Activated T-helper 1 cell treated with anti-CD3 and anti-CD28 coated beads, Interleukin-2, amount 50 U/mL, for 16 hours (primary cell): ENCODE results near the gene ATP5PD.
A peak's percentile ranks its signal among the peaks of the same experiment; 100 is the strongest.
"Not testable (repeated sequence)": the region's sequence is repeated elsewhere in the genome, so short reads cannot be mapped to it uniquely, and the experiment has no call there.

Experiments used
- DNase-seq, 2 donors: peaks; one replicate each; pipeline ENCODE4 v3.0.0-alpha.2; 2020; ENCODE audit warnings: low read depth in 1 of 2, low spot score in 1 of 2

ATP5PD gene

DNA sequence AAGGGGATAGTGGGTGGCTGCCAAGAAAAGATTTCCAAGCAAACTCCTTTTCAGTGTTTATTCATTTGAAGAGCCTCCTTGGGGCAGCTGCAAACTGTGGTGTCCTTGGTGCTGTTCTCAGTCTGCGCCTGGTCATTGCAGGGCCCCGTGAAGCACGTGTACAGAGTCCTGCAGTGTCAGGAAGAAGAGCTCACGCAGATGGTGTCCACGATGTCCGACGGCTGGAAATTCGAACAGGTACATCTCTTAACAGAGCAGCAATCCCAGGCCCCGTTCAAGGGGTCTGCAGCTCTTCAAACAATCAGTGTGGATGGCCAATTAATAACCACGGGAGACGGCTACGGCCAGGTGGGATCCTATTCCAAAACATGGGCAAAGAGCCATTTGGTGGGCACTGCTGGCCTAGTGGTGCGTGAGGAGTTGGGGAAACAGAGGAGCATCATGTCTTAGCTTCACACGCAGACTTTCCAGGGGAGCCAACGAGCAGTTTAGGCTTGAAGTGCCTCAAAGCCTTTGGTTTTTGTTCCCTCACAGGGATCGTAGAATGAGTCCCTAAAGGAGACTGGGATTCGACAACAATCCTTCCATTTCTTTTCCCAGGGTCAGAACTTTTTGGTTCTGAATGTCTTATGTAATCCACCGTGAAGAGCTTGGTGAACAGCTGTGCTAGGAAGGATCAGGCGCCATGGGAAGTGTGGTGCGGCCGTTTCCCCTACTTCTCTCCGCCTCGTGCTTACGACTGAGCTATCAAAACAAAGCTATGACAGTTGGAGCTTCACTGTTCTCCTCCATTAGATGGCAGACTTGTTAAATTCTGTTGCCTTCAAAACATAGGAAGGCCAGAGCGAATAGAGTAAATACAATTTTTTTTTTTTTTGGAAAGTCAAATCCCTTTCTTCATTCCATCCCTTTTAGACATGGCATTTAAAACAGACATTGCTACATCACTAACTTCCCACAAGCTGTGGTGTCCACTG is 12.9 kb upstream of the ATP5PD start:
- DNase-seq, result no peak

DNA sequence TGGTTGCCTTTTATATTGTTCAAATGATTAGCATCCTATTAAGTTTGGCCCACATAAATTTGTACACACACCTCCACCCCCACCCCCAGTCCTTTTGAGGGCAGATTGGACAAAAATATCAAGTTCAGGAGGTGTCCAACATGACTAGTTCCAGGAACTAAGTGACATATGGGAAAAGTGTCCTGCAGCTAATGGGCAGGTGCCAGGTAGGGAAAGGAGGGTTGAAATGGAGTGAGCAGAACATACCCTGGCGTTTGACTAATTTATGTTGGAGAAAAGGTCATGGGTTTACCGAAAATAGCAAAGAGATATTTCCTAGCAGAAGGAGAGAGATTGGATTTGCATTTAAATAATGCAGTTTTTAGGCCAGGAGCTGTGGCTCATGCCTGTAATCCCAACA is 5.2 kb upstream of the ATP5PD start:
- DNase-seq, result no peak

DNA sequence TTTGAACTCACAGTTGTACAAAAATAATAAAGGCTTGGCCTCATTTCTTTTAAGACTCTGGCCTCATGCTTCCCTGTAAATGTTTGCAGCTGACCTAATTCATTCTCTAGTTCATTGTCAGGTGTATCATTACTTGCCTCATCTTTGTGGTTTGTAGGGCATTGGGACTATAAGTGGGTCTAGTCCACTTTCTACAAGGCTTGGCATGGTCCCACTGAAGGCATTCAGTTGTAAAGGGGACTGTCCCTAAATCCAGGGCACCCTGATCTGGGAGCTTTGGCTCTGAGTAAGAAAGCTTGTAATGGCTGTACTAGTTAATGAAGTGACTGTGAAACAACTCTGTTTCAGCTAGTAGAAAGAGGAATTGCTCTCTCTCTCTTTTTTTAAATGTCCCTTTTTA is 2.9 kb upstream of the ATP5PD start:
- no peak for DNase-seq

DNA sequence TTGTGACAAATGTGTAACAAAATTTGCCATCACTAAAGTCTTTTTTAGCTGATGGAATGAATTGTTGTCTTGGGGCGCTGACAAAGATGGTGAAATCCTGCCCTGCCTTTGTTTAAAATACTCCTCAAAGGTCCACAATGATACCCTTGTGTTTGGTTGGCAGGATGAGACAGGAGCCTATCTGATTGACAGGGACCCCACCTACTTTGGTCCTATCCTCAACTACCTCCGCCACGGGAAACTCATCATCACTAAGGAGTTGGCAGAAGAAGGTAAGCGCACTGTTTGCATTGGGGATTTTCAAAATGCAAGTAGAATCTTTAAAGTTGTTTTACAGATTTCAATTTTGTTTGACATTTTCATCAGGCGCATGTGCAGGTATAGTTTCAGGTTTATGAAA is 2.3 kb upstream of the ATP5PD start:
- no peak for DNase-seq

DNA sequence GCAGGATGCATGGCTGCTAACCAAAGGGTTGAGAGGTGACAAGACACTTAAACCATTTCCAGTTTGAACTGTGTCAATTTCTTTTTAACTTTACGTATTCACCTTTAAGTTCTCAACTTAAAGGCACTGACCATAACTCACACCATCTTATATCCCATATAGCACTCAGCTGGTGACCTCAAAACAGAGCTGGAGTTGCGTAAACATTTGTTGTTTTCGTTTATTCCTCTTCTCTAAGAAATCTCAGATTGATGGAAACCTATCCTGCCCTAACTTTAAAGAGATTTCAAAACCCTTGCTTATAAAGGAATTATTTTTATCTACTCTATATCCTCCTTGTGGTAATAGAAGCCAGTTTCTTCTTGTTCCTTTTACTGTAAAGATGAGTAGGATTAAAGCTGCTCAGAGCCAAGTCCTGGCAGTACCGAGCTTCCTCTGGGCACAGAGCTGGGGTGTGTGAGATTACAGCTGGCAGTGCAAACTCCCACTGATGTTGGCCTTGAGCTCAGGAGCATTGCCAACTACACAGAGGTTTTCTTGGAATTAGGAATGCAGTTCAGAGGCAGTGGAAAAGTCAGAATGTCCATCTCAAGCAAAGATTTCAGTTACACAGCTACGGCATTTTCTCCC is 1.6 kb upstream of the ATP5PD start:
- DNase-seq, result no peak

DNA sequence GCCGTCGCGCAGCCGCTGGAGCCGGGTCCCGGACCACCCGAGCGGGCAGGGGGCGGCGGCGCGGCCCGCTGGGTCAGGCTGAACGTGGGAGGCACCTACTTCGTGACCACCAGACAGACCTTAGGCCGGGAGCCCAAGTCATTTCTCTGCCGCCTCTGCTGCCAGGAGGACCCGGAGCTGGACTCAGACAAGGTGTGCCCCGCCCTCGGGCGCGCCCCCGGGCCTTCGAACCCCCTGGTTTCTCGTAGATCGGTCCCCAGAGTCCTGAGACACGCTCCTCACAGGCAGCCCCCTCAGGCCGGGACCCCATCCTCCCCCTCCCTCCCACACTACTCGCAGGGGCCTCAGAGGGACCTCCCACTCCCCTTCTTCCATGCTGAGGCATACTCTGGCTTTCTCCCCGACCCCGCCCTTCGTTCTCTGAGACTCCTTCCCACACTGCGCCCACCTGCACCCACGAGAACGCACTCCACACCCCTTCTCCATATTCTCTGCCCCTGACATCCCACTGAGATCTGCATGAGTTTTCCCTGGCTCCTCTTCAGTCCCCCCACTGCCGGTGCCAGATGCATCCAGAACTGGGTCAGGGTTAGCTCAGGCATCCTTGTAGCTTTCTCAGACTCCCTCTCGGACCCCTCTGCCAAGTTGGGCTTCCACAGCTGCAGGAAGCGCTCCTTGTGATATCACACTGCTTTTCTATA is 779 bp upstream of the ATP5PD start:
- DNase-seq, result no peak

DNA sequence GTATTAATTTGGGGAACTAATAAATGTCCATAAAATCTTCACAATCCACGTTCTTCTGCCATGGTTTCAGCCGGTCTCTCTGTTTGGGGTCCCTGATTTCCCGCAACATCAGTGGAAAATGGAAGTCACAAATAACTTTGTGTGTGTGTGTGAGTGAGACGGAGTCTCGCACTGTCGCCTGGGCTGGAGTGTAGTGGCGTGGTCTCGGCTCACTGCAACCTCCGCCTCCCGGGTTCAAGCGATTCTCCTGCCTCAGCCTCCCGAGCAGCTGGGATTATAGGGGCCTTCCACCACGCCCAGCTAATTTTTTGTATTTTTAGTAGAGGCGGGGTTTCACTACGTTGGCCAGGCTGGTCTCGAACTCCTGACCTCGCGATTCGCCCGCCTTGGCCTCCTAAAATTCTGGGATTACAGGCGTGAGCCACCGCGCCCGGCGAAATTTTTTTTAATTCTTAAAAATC is 793 bp downstream of the ATP5PD start:
- DNase-seq, result not testable (repeated sequence)

DNA sequence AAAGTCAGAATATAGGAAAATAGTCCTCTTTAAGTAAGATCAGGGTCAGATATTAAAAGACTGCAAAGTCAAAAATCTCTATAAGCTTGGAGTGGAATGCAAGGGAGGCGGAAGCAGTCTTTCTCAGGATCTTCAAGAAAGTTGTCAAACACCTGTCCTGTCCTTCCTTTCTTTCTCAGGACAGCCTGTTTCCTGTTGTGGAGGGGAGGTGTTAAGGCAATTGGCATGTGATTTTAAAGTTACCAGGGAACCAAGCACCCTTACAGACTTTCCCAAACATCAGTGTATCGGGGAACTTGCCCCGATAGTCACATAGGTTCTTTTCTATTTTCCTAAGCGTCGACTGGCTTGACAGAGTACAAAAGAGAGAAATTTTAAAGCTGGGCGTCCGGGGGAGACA is 2.1 kb downstream of the ATP5PD start:
- no peak for DNase-seq

DNA sequence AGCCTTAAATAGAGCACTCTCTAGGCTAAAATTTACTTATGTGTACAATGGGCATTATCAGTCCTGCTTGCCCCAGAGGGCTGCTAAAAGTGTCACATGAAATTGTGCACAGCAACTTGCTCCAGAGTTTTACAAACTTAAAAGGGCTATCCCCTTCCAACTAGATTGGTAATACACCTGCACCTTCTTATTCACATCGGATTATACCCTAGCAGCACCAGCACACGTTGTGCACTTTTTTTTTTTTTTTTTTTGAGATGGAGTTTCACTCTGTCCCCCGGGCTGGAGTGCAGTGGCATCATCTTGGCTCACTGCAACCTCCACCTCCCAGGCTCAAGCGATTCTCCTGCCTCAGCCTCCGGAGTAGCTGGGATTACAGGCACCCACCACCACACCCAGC is 3.0 kb downstream of the ATP5PD start:
- DNase-seq, result not testable (repeated sequence)

DNA sequence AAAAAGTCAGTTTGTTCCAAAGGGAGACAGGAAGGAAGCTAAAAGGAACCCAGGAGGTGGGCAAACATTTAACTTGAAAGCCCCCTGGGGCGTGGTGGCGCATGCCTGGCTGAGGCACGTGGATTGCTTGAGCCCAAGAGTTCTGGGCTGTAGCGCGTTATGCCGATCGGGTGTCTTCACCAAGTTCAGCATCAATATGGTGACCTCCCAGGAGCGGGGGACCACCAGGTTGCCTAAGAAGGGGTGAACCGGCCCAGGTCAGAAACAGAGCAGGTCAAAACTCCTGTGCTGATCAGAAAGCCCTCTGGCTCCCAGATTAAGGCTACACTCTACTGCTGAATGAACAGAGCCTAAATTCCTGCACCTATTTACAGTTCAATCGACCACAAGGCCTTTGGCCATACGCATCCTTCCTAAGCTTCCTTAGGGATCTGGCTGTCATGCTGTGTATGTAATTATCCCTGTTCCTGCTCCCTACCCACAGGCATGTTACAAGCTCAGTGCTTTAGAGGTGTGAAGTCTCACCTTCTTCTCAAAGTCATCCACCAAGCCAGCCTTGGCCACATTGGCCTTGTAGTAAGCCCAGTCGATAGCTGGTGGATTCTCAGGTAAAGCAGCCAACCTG is 5.0 kb downstream of the ATP5PD start:
- no peak for DNase-seq

DNA sequence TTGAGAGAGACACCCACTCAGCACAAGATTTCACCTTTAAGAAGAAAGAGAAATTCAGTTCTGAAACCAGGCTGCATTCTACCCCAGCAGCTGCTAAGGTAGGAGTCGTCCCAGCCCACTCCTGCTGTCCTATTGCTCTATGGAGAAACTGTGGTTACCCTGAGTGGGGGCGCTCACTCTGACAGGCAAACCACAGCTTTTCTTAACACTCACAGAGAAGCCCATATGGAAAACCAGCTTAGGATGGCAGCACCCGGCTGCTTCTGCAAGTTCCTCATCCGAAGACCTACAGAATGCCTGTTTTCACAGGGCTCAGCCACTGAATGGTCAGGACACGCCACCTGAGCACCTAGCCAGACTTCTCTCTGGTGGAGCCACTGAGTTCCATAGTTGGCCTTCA is 7.5 kb downstream of the ATP5PD start:
- DNase-seq, result no peak

DNA sequence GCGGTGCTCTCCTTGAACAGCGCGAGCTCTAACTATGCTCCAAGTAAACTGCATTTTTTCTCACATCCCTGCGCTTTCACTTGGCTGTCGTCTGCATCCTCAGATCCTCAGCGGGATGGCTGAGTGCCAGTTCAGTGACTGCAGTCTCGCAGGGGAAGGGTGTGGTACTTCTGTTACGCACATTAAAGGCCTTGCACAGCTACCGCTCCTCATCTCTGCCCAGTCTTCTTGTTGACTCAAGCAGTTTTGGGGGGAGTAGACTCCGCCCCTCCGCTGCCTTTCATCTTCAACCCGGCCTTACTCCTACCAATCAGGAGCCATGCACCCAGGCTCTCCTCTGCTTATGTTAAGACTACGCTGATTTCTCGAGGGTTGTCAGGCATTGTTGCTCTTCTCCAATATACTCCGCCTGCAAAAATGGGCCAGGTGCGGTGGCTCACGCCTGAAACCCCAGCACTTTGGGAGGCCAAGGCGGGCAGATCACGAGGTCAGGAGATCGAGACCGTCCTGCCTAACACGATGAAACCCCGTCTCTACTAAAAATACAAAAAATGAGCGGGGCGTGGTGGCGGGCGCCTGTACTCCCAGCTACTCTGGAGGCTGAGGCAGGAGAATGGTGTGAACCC is 10.0 kb downstream of the ATP5PD start:
- peak; percentile 68 to 84 for DNase-seq

DNA sequence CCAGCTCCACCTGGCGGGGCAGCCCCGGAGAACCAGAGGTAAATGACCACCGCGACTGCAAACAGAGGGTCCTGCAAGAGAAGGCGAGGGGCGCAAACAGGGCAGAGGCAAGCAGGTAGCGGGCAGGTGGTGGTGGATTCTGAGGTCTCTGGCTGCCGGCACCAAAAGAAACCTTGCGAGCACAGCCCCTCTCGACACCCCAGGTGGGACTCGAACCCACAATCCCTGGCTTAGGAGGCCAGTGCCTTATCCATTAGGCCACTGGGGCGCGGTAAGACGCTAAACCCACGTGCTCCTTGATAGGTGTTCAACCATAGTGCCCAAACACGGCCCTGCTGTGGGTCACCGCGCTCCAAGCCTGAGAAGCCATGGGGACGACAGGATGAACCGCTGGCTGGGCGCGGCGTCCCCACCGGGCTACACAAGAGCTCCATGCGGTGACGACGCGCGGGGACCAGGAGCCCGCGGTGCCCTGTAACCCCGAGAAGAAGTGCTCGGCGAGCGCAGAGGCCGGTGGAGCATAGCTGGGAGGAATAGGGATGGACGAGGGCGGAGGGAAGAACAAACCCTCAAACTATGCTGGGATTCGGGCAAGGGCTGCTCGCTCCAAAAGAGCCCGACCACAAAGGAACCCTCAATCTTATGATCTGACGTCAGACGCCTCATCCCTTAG is 12.4 kb downstream of the ATP5PD start:
- DNase-seq, result peak; percentile 50 to 73

DNA sequence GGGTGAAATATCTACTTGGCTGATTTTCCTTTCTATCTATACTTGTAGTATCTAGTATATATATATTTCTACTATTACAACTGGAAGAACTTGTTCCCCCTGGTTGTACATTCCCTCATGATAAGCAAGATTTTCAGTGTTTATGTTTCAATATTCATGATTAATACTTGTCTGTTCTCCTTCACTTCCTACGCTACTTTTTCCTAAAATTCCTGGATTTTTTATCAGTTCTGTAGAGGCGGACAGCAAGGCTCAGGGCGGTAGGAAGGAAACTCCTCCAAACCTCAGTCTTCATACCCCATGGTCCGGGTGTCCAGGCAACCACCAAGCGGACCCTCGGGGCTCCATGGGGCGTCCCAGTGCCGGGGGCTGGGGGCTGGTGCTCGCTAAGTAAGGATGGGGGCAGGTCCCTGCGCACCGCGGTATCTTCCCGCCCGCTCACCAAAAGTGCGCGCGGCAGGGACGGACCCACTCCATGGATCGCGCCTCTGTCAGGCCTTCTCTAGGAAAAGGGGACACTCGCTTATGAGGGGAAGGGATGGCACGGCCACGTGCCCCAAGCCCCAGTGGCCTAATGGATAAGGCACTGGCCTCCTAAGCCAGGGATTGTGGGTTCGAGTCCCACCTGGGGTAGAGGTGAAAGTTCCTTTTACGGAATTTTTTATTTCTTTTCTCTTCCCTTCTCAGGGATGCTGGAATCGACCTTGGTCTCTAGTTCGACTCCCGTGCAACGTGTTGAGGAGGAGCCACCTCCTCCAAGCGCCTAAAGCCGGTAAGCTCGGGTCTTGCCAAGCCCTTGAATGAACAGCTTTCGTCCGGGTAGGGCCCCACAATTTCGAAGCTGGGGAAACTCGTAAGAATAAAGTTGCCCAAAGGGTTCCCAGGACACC is 13.2 kb downstream of the ATP5PD start:
- DNase-seq, result peak; percentile 54 to 81

DNA sequence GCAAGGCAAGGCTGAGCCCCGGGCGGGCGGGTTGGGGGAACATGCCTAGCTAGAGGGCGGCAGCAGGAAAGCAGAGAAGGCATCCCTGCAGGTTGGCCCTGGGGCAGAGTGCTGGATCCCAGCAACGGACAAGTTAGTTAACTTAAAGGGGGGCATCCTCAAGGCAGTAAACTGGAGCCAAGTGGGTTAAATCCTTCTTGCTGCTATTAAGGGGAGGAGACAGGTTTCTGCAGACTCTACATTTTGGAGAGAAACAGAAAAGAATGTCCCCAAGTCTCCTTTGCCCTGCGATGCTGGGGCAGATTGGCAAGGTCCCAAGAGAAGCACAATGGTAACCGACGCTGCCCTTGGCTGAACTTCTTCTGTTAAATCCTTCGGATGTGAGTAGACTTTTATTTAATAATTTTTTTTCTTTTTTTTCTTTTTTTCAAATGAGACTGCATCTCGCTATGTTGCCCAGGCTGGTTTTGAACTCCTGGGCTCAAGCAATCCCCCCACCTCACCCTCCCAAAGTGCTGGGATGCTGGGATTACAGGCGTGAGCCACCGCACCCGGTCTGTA is 14.0 kb downstream of the ATP5PD start:
- DNase-seq, result no peak

DNA sequence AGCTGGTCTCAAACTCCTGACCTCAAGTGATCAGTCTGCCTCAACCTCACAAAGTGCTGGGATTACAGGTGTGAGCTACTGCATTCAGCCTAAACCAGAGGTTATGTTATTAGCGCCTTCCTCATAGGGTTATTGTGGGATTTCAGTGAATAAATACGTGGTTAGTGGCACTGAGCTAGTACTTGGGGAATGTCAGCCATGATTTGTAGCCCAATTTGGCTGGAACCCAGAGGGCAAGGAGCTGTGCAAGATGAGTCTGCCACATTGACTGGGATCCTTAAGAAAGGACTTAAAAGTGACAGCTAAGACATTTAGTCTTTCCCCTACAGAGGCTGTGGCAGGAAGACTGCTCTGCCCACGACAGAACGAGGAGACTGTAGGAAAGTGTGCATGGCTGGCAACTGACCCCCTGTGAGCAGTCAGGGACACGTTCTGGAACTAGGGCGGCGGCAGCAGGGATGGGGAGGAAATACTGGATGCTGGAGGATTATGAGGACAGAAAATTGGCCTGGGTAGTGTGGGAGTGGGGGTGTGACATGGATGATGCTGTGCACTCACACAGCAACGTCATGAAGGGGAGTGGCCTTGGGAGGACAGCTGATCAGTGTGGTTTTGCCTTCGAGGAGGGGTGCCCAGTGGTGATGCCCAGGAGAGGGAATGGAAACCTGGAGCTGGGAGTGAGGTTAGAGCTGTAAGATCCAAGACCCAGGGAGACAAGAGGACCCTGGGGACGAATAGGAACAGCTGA is 14.6 kb downstream of the ATP5PD start:
- DNase-seq, result no peak

DNA sequence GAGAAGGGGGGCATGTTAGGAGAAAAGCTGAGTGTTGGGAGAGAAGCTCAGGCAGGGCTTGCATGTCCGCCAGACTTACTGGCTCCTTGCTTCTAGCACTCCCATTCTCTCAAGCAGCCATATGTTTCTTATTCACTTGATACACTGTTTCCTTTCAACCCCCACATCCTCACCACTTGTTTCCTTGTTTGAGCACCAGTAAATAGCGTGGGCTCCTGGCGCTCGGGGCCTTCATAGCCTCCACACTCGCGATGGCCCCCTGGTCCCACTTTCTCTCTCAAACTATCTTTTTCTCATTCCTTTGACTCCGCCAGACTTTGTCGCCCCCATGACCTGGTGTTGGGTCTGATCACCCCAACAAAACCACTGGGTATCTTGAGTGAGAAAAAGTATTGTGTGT is 16.6 kb downstream of the ATP5PD start:
- no peak for DNase-seq

DNA sequence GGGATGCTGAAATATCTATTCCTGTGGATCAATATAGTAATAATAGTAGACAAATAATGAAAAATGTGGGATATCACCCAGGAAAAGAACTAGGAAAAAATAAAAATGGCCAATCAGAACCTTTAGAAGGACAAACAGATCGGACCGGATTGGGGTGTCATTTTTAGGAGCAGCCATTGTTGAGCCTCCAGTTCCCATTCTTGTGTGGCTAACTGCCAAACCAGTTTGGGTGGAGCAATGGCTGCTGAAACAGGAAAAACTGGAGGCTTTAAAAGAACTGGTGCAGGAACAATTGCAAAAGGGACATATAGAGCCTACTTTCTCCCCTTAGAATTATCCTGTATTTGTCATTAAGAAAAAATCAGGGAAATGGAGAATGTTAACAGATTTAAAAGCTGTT is 20.1 kb downstream of the ATP5PD start:
- not testable (repeated sequence) for DNase-seq
